Natural killer cell (primary cell): ENCODE measurements around the gene RTF2. TPM values are rescaled to one million over a fixed set of nuclear protein-coding genes. Genes with fewer than 3 reads are reported as not detected.
"Not testable (repeated sequence)": the region's sequence is repeated elsewhere in the genome, so short reads cannot be mapped to it uniquely, and the experiment has no call there.

Source experiments
- ATAC-seq, 3 donors: fragments of 150-1000 bp in 2 of 3; fragments of 200-7000 bp in 1 of 3; cut with Tn5 transposase; 1 replicate in 1 of 3; 2 replicates in 2 of 3; pipeline ENCODE4 v1.10.0; 2021; ENCODE audit warnings: mild to moderate bottlenecking in 2 of 3, moderate library complexity in 2 of 3
- DNase-seq, 2 donors: peaks; one replicate each; pipeline versions ENCODE4 v3.0.0 to v3.0.0-alpha.2; 2013 to 2021; ENCODE audit warnings: mixed read lengths in 1 of 2
- H3K27ac ChIP-seq: one replicate; pipeline ENCODE4 v1.5.1; 2013; ENCODE audit warnings: mild to moderate bottlenecking, low read length
- H3K27me3 ChIP-seq: one replicate; pipeline ENCODE4 v1.6.1; 2013; ENCODE audit warnings: low read length; ENCODE audit not compliant: control insufficient read depth, insufficient read depth
- H3K36me3 ChIP-seq: one replicate; pipeline ENCODE4 v1.6.1; 2013; ENCODE audit warnings: low read length; ENCODE audit not compliant: control insufficient read depth, insufficient read depth
- H3K4me1 ChIP-seq: one replicate; pipeline ENCODE4 v1.6.1; 2013; ENCODE audit warnings: low read length; ENCODE audit not compliant: control insufficient read depth, insufficient read depth
- H3K4me3 ChIP-seq: one replicate; pipeline ENCODE4 v1.5.1; 2013; ENCODE audit warnings: low read length
- H3K9me3 ChIP-seq: one replicate; pipeline ENCODE4 v1.6.1; 2013; ENCODE audit warnings: low read length; ENCODE audit not compliant: control insufficient read depth, insufficient read depth
- H3K27ac Mint-ChIP-seq, 2 donors: one replicate each; pipeline ENCODE4 v1.8.0; 2022; ENCODE audit warnings: mild to moderate bottlenecking in 2 of 2, mixed read lengths in 2 of 2, moderate library complexity in 1 of 2
- H3K27me3 Mint-ChIP-seq, 2 donors: one replicate each; pipeline ENCODE4 v1.8.0; 2022; ENCODE audit warnings: low read depth in 2 of 2, mixed read lengths in 2 of 2
- H3K36me3 Mint-ChIP-seq: one replicate; pipeline ENCODE4 v1.8.0; 2022; ENCODE audit warnings: mixed read lengths
- H3K4me1 Mint-ChIP-seq, 2 donors: one replicate each; pipeline ENCODE4 v1.8.0; 2022; ENCODE audit warnings: mixed read lengths in 2 of 2
- H3K4me3 Mint-ChIP-seq: one replicate; pipeline ENCODE4 v1.8.0; 2022; ENCODE audit warnings: mild to moderate bottlenecking, moderate library complexity, mixed read lengths
- H3K9me3 Mint-ChIP-seq, 2 donors: one replicate each; pipeline ENCODE4 v1.8.0; 2022; ENCODE audit warnings: mixed read lengths in 2 of 2
- WGBS: methylation state at CpG from one replicate; pipeline ENCODE4 v1.1.7; 2013; ENCODE audit warnings: missing lambda C conversion rate; ENCODE audit not compliant: insufficient coverage; 5-methylcytosine and 5-hydroxymethylcytosine counted together
- intact Hi-C: fragments of 100-400 bp; cut with micrococcal nuclease; formaldehyde crosslinking; loops from one replicate; pipeline ENCODE4 v1.14.2; 2022
- total RNA-seq, 4 donors: library from RNA; stranded (reverse); fragments of 120-200 nt in 1 of 4; gene quantifications; one replicate each; pipeline versions ENCODE4 v1.2.3 to v1.2.4, GENCODE V29; 2013 to 2022
- TF ChIP-seq, protein P1 (sequence below): fragments of 200-600 bp; IDR thresholded peaks from one replicate; pipeline ENCODE4 v1.8.0; 2022; ENCODE audit warnings: antibody characterized with exemption

The RTF2 gene
- total RNA-seq, 3 donors from 2014 or later (not counting 1 experiment from before 2014, with no cell fraction given): 81.5 to 89.1 (median 83.4) TPM

DNA sequence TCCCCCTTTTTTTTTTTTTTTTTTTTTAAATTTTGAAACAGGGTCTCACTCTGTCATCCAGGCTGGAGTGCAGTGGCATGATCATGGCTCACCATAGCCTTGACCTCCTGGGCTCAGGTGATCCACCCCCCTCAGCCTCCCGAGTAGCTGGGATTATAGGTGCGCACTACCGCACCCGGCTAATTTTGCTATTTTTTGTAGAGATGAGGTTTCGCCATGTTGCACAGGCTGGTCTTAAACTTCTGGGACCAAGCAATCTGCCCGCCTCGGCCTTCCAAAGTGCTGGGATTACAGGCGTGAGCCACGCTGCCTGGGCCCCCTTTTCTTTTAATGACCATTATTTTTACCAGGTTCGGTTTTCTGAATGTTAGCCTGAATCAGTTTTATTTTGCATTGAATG lies 51.1 kb downstream of the RTF2 start:
- no peak overlapping the region for H3K4me3 Mint-ChIP-seq
- H3K27ac Mint-ChIP-seq: no peak overlapping the region

DNA sequence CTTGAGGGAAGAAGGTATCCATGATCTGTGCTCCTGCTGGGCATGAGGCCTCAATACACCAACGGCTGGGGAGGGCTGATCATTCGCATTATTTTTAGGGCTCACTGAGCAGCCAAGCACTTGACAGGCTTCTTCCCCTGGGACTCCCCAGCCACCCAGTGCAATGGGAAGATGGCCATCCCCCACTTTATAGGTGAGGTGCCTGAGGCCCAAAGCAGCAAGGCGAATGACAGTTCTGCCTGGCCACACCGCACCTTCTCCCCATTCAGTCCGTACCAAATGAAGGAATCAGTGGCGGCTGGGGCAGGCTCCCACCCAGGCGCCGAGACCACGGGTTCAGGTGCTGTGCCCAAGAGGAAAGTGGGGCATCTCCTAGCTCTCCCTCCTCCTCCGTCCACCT lies 51.8 kb downstream of the RTF2 start:
- H3K27ac Mint-ChIP-seq: peak overlapping the region in 1 of 2 donors; percentile 26
- no peak for ATAC-seq
- intact Hi-C loops: no loop called here
- peaks cover 33% of the 10 kb centered on the region for H3K9me3 ChIP-seq
- H3K4me3 Mint-ChIP-seq: no peak overlapping the region
- no peak overlapping the region for H3K27ac ChIP-seq
- WGBS: 98% methylated on average over 9 of the region's 10 CpGs
- DNase-seq: no peak
- H3K9me3 Mint-ChIP-seq: peaks cover 2 to 6% of the 10 kb centered on the region in 2 donors
- H3K27me3 ChIP-seq: no peaks in the 10 kb centered on the region
- no peak overlapping the region for H3K4me3 ChIP-seq
- H3K36me3 ChIP-seq: peaks cover 46% of the 10 kb centered on the region
- H3K36me3 Mint-ChIP-seq: peaks cover 27% of the 10 kb centered on the region
- TF ChIP-seq, protein P1, sequence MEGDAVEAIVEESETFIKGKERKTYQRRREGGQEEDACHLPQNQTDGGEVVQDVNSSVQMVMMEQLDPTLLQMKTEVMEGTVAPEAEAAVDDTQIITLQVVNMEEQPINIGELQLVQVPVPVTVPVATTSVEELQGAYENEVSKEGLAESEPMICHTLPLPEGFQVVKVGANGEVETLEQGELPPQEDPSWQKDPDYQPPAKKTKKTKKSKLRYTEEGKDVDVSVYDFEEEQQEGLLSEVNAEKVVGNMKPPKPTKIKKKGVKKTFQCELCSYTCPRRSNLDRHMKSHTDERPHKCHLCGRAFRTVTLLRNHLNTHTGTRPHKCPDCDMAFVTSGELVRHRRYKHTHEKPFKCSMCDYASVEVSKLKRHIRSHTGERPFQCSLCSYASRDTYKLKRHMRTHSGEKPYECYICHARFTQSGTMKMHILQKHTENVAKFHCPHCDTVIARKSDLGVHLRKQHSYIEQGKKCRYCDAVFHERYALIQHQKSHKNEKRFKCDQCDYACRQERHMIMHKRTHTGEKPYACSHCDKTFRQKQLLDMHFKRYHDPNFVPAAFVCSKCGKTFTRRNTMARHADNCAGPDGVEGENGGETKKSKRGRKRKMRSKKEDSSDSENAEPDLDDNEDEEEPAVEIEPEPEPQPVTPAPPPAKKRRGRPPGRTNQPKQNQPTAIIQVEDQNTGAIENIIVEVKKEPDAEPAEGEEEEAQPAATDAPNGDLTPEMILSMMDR: no peak
- H3K4me1 Mint-ChIP-seq: peaks cover 0 to 4% of the 10 kb centered on the region in 2 donors
- H3K27me3 Mint-ChIP-seq: no peaks in the 10 kb centered on the region
- no peaks in the 10 kb centered on the region for H3K4me1 ChIP-seq

More for the DNA sequence above, 51.1 kb downstream of the RTF2 start:
- Mint-ChIP-seq H3K27me3 (no peaks in the 10 kb centered on the region), H3K9me3 (peaks cover 2 to 6% of the 10 kb centered on the region in 2 donors), H3K36me3 (peaks cover 27% of the 10 kb centered on the region), H3K4me1 (peaks cover 0 to 4% of the 10 kb centered on the region in 2 donors)
- no peak for ATAC-seq
- TF ChIP-seq, protein P1: no peak
- peaks cover 46% of the 10 kb centered on the region for H3K36me3 ChIP-seq
- intact Hi-C loops: no loop called here
- WGBS: 98% methylated on average over 9 of the region's 10 CpGs
- no peaks in the 10 kb centered on the region for H3K27me3 ChIP-seq
- peaks cover 33% of the 10 kb centered on the region for H3K9me3 ChIP-seq
- no peaks in the 10 kb centered on the region for H3K4me1 ChIP-seq
- H3K27ac ChIP-seq: no peak overlapping the region
- no peak overlapping the region for H3K4me3 ChIP-seq
- DNase-seq: no peak

DNA sequence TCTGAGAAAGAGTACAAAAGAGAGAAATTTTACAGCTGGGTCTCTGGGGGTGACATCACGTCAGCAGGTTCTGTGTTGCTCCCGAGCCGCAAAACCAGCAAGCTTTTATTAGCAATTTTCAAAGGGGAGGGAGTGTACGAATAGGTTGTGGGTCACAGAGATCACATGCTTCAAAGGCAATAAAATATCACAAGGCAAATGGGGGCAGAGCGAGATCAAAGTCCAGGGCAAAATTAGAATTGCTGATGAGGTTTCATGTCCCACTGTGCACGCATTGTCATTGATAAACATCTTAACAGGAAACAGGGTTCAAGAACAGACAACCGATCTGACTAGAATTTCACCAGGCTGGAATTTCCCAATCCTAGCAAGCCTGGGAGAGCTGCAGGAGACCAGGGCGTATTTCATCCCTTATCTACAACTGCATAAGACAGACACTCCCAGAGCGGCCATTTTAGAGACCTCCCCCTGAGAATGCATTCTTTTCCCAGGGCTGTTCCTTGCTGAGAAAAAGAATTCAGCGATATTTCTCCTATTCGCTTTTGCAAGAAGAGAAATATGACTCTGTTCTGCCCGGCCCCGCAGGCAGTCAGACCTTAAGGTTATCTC lies 52.4 kb downstream of the RTF2 start:
- intact Hi-C loops, H3K4me3 ChIP-seq, H3K27me3 Mint-ChIP-seq, DNase-seq, H3K27me3 ChIP-seq, H3K4me1 Mint-ChIP-seq, ATAC-seq, H3K27ac ChIP-seq, H3K9me3 Mint-ChIP-seq, H3K4me1 ChIP-seq, H3K4me3 Mint-ChIP-seq: not testable (repeated sequence)
- H3K36me3 Mint-ChIP-seq: peaks cover 27% of the 10 kb centered on the region
- Histone ChIP-seq H3K9me3 (peaks cover 33% of the 10 kb centered on the region), H3K36me3 (peaks cover 42% of the 10 kb centered on the region)
- peak overlapping the region in 1 of 2 donors; percentile 26 for H3K27ac Mint-ChIP-seq
- 96% methylated on average over 13 of the region's 13 CpGs for WGBS

DNA sequence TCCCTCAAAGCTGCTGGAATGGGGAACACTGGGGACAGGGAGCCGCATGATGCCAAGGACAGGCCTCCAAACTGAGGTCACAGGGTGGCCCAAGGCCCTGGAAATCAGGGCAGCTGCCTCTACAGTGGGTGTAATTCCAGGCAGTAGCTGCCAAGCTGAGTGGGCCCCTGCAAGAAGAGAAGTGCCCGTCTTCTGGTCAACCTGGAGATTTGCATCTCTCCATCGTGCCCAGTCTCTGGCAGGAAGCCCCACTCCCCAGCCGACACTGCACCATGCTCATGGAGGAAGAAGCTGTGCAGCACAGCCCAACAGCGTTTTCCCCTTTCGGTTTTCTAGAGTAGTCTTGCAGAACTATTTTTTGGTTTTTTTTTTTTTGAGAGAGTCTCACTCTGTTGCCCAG lies 53.9 kb downstream of the RTF2 start:
- no peak overlapping the region for H3K27ac ChIP-seq
- TF ChIP-seq, protein P1: no peak
- no peak overlapping the region for H3K27ac Mint-ChIP-seq
- WGBS: 62% methylated on average over 6 of the region's 6 CpGs
- peaks cover 2 to 6% of the 10 kb centered on the region in 2 donors for H3K9me3 Mint-ChIP-seq
- no peaks in the 10 kb centered on the region for H3K27me3 Mint-ChIP-seq
- H3K27me3 ChIP-seq: no peaks in the 10 kb centered on the region
- H3K9me3 ChIP-seq: peaks cover 33% of the 10 kb centered on the region
- H3K4me3 ChIP-seq: no peak overlapping the region
- no peak for ATAC-seq
- peaks cover 0 to 4% of the 10 kb centered on the region in 2 donors for H3K4me1 Mint-ChIP-seq
- DNase-seq: no peak
- intact Hi-C loops: no loop called here
- H3K36me3 Mint-ChIP-seq: peaks cover 27% of the 10 kb centered on the region
- no peak overlapping the region for H3K4me3 Mint-ChIP-seq
- H3K4me1 ChIP-seq: no peaks in the 10 kb centered on the region
- peaks cover 33% of the 10 kb centered on the region for H3K36me3 ChIP-seq

DNA sequence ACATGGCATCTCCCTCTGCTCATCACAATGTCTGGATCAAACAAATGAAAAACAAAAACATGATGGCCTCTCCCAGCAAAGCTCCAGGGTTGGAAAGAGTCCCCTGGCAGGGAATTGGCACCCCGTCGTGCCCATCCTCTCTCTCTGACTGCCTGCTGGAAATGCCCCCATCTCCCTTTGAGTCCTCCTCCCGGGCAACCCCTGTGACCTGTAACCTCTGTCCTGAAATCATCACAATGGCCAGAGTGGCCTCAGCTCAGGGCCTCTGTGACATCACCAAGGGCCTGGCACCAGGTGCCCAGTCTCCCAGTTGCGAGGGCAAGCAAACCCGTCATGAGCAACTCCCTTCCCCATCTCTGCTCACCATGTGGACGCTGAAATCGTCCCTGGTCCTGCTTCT lies 56.0 kb downstream of the RTF2 start, which contains the start of gene FAM209A:
FAM209A (plus strand) TSS at position 301 of the 400 bp plus-strand sequence; CDS start at position 366, 65 bp downstream.
- H3K4me1 ChIP-seq, H3K27me3 Mint-ChIP-seq, DNase-seq, ATAC-seq, H3K4me3 ChIP-seq, H3K27me3 ChIP-seq, H3K36me3 Mint-ChIP-seq, H3K27ac ChIP-seq, intact Hi-C loops, H3K27ac Mint-ChIP-seq, H3K9me3 Mint-ChIP-seq, H3K4me3 Mint-ChIP-seq, H3K4me1 Mint-ChIP-seq: not testable (repeated sequence)
- 95% methylated on average over 5 of the region's 7 CpGs for WGBS
- Histone ChIP-seq H3K36me3 (peaks cover 12% of the 10 kb centered on the region), H3K9me3 (peaks cover 29% of the 10 kb centered on the region)
